HEK293 (cell line): ENCODE data around the gene SLC13A3.

ENCODE experiments used
- CTCF ChIP-seq: fragments of 450-650 bp; formaldehyde crosslinking; IDR thresholded peaks from 2 replicates; pipeline ENCODE4 v1.5.1; 2016; ENCODE audit warnings: missing biosample characterization, missing genetic modification characterization
- ELK4 ChIP-seq: IDR thresholded peaks from 2 replicates; pipeline ENCODE4 v1.6.1; 2011; ENCODE audit warnings: mild to moderate bottlenecking, low read depth, low read length, borderline replicate concordance

GRCh38 chr20:46568570-46569129 is 82.6 kb downstream of the SLC13A3 start:
- TF ChIP-seq ELK4 (no peak), CTCF (no peak)
